T47D (cell line): ENCODE data around the gene ZNF260.
A peak's percentile ranks its signal among the peaks of the same experiment; 100 is the strongest.

ENCODE experiments used
- DNase-seq, 2 experiments: peaks; one replicate each; pipeline versions ENCODE4 v3.0.0 to v3.0.0-alpha.2; 2011 to 2012; ENCODE audit warnings: low read depth in 1 of 2, low spot score in 1 of 2
- JUND ChIP-seq: IDR thresholded peaks from 2 replicates; pipeline ENCODE4 v1.6.1; 2012; ENCODE audit warnings: low read depth
- in situ Hi-C: cut with HindIII; loops from 2 replicates; pipeline ENCODE4 v1.10.0; 2016; ENCODE audit warnings: low sequenced_read_pairs, low pct_unique_long_range_greater_than_20kb

ZNF260 gene

DNA sequence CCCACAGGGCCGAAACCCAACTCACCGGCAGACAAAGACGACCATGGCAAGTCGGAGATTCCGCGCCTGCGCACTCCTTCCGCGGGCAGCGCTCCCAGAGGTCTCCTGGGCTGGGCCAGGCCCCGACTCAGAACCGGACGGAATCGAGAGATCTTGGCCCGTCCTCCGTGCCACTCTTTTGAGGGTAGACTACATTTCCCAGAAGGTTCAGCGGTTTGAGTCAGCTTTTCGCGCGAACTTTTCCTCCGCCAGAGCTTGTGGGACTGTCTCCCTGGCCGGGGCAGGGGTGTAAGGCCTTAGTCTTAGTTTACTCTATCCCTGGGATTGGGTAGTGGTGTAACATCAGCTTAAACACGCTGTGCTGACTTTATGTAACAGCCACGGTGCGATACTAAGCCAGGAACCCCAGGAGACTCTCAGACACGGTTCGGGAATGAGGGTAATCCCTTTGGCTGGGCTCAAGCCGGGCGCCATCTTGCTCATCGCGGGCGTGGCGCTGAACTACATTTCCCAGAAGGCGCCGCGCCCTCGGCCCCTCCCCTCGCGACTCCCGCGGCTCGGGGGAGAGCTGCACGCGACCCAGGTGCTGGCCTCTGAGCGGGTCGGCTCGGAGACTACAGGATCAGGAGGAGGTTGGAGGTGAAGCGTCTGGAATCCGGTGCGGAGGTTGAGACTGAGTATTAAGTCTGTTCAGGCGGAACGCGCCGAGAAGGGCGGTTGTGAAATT is at the start of gene ZNF260:
Gene ZNF260, minus strand, starts transcription at position 78 of the 727 bp plus-strand sequence. CDS start 13,033 bp downstream, outside the sequence.
- no peak for TF ChIP-seq JUND
- in situ Hi-C loops = no loop called here
- DNase-seq = peak; percentile 67 to 96

DNA sequence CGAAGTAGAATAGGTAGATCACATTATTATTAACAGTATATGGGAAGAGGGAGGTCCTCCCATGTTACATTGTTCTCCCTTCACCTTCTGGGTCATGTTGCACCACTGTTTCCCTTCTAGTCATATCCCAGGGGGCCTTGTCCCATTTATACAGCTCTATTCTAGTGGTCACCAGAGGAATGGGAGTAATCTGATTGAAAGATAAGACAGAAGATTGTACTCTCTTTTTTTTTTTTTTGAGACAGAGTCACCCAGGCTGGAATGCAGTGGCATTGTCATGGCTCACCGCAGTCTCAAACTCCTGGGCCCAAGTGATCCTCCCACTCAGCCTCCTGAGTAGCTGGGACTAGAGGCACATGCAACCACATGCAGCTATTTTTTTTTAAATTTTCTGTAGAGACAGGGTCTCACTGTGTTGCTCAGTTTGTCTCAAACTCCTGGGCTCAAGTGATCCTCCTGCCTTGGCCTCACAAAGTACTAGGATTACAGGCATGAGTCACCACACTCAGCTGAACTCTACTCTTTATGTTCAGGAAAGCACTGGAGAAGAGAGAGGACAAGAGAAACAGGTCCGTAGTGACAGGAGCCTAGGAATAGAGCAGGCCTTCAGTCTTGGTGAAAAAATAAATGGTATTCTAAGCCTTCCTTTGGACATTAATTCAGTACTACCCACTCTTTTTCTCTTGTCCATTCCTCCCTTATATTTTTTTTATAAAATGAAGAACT is 49.4 kb upstream of the ZNF260 start:
- in situ Hi-C loops = no loop called here
- no peak for DNase-seq
- TF ChIP-seq JUND = no peak

DNA sequence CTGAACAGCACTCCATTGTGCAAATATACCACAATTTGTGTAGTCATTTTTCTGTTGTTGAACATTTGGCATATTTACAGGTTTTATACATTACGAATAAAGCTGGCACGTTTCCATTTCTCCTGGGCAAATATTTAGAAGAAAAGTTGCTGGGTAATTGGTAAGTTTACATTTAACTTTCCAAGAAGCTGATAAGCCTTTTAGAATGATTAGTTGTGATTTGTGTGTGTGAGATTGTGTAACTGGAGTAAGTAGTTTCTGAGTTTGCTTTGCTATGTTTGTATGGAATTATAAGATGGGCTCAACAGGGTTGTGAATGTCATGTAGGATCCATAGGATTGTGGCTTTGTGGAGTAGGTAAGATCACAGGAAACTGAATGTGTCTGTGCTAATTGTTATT is 46.7 kb upstream of the ZNF260 start:
- no peak for TF ChIP-seq JUND
- in situ Hi-C loops = no loop called here
- DNase-seq = peak in 1 of 2 experiments; percentile 2

DNA sequence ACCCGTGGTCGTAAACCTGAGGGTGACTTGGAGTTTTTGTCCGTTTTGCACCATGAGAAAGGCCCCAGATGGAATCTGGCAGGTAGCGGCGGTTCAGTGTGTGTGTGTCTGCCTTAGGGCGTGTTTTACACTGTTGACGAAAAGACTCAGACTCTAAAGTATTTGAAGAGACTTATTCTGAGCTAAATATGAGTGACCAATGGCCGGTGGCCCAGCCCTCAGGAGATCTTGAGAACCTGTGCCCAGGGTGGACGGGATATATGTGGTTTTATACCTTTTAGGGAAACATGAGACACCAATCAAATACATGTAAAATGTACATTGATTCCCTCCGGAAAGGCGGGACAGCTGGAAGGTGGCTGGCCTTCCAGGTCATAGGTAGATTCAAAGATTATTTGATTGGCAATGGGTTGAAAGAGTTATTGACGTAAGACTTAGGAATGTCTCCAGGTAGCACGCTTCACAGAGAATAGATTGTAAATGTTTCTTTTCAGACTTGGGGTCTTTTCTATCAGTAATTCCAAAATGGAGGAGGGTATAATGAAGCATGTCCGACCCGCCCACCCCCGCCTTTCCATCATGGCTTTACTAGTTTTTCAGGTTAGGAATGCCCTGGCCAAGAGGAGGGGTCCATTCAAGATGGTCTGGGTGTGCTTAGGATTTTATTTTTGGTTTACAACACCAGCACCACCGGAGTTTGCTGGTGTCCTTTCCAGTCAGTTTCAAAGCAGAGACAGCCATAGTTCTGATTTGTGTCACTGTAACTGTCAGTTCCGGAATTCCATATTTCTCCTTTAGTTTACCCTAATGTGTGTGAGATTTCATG is 46.0 kb upstream of the ZNF260 start:
- in situ Hi-C loops = no loop called here
- DNase-seq = peak; percentile 5 to 54
- TF ChIP-seq JUND = no peak

DNA sequence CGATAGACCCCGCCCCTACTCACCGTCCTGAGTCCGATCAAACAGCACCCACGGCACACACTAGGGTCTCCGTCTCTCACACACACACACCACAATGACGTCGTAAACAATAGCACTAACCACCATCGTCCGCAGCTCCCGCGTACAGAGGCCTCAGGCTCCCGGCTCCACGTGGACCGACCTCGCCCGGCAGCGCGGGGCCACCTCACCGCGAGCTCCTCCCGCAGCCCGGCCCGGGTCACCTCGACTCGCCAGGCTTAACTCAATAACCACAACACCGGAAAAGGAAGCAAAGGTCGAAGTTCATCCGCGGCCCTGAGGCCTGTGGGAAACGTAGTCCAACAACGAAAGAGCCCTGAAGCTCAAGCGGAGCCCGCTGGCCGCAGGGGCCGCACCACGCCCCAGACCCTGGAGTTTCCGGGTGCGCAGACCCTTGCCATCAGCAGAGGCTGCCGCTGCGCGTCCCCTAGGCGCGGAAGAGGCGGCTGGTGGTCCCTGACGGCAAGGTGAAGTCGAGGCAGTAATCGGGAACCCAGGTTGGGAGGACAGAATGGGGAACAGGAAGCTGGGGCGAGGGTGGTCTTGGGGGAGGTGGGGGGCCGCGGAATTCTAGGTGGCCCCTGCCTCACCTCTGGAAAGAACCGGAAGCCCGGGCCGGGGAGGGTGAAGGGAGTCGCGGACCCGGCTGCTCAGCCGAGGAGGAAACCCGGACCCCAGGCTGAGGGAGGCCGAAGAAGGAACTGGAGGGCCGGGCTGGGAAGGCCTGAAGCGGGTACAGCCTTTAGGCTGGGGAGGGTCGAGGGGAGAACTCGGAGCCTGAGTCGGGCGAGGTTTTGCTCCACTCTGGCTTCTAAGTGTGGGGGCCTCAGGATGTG is 45.2 kb upstream of the ZNF260 start, which contains the start of gene ZNF529:
Gene ZNF529, minus strand, starts transcription at position 273 of the 875 bp plus-strand sequence. CDS start 946 bp downstream, outside the sequence.
- in situ Hi-C loops = no loop called here
- TF ChIP-seq JUND = no peak
- peak; percentile 79 to 91 for DNase-seq

DNA sequence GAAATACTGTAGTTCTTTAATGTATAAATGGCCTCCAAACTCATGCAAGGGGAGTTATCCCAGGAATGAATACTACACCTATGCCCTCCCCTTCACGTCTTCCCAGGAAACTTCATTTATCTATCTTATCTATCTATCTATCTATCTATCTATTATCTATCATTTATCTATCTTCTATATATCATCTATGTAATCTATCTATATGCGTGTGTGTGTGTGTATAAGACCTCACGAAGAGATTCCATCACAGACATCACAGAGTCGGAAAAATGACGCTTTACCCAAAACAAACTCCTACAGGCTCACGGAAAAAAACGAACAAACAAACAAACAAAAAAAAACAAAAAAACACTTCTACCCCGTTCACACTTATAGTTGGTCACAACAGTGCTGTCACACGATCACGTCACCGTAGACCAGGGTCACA is 44.5 kb upstream of the ZNF260 start:
- DNase-seq = peak in 1 of 2 experiments; percentile 33
- no peak for TF ChIP-seq JUND
- in situ Hi-C loops = no loop called here

DNA sequence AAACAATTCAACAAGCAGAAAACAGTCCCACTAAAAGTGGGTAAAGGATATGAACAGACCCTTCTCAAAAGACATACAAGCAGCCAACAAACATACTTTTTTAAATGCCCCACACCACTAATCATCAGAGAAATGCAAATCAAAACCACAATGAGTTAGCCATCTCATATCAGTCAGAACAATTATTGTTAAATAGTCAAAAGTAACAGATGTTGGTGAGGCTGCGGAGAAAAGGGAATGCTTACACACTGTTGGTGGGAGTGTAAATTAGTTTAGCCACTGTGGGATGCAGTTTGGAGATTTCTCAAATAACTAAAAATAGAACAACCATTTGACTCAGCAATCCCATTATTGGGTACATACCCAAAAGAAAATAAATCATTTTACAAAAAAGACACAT is 36.3 kb upstream of the ZNF260 start:
- in situ Hi-C loops = no loop called here
- no peak for DNase-seq
- TF ChIP-seq JUND = no peak

DNA sequence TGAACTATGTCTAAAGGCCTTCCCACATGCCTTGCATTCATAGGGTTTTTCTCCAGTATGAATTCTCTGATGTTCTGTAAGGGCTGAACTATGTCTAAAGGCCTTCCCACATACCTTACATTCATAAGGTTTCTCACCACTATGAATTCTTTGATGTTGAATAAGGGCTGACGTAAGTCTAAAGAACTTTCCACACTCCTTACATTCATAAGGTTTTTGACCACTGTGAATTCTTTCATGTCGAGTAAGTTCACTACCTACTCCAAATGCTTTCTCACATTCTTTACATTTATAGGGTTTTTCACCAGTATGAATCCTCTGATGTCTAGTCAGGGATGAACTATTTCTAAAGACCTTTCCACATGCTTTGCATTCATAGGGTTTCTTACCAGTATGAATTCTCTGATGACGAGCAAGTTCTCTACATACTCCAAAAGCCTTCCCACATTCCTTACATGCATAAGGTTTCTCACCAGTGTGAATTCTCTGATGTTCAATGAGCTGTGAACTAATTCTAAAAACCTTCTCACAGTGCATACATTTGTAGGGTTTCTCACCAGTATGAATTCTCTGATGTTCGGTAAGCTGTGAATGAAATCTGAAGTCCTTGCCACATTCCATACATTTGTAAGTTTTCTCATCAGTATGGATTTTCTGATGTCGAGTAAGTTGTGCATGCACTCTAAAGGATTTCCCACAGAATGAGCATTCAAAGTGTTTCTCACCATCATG is 19.1 kb upstream of the ZNF260 start:
- no peak for TF ChIP-seq JUND
- in situ Hi-C loops = no loop called here
- peak in 1 of 2 experiments; percentile 4 for DNase-seq

DNA sequence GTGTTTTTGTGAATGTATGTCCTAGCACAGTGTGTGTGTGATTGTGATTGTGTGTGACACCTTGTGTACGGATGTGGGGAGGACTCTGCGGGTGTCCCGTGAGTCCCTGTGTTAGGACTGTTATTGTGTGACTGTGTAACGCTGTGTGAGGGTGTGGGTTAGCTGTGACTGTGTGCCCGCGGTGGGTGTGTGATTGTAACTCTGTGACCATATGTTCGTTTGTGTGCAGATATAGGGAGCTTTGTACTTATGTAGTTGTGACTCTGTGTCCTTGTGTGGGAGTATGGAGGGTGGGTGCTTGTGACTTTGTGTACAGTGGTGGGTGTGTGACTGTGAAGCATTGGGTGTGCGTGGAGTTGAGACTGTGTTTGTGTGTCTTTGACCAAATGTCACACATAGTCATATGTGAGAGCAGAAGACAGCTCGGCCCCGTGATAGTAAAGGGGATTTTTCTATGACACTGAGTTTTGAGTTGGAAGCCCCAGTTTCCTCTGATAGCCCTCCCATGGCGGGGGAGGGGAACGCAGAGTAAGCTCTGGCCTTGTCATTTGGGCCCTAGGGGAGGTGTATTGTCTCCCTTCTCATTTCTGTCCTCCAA is 949 bp upstream of the ZNF260 start:
- DNase-seq = no peak
- in situ Hi-C loops = no loop called here
- TF ChIP-seq JUND = no peak

DNA sequence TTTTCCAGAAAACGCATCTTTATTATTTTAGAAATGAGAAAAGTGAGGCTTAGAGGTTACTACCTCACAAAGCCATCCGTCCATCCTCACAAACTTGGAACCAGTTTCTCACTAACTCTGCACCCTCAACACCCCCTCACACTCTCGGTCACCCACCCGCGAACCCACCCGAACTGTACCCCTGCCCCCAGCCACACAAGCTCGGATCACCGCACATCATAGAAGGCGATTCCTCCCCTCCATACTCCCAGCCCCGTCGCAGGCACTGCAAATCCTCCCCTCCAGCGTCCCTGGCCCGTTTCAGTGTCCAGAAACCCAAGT is 238 bp downstream of the ZNF260 start:
- in situ Hi-C loops = no loop called here
- no peak for TF ChIP-seq JUND
- DNase-seq = no peak

DNA sequence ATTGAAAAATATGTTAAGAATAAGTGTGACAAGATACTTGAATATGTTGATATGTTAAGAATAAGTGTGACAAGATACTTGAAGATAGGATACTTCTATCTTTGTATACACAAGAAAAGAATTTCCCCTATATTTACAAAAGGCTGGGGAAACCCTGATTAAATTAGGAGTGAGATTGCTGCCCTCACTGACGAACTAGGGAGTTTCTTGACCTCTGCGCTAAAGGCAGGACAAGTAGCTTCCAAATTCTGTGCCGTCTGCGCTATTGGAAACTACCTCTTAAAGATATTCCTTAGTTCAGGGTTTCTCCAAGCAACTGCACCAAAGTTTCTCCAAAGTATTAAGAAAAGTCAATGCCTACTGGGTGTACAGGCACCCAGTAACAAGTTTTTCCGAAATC is 730 bp downstream of the ZNF260 start:
- DNase-seq = no peak
- in situ Hi-C loops = no loop called here
- TF ChIP-seq JUND = no peak
